Caco-2 (cell line): ENCODE measurements around the gene GRAMD2B. TPM values are rescaled to one million over a fixed set of nuclear protein-coding genes. Genes with fewer than 3 reads are reported as not detected.

Source experiments
- BruUV-seq: library from RNA; stranded (reverse); fragments of 400-500 nt; replicated peaks from 2 replicates; lab custom pipeline; 2021; lab: Mats Ljungman, UMichigan
- CTCF ChIA-PET: fragments of 300-600 bp; sonication (Branson Sonifier 250); formaldehyde crosslinking; loops from one replicate; lab custom pipeline; 2022; ENCODE audit warnings: antibody characterized with exemption; lab: Charles Lee
- POLR2A ChIA-PET: fragments of 300-600 bp; sonication (Branson Sonifier 250); formaldehyde crosslinking; loops from one replicate; lab custom pipeline; 2022; ENCODE audit warnings: antibody characterized with exemption; lab: Charles Lee
- DNase-seq, 2 experiments: peaks; one replicate each; pipeline versions ENCODE4 v3.0.0 to v3.0.0-alpha.2; 2020 to 2022
- H3K27me3 ChIP-seq: replicated peaks from 2 replicates; pipeline ENCODE4 v1.6.0; 2011; ENCODE audit warnings: low read length; ENCODE audit not compliant: control insufficient read depth, insufficient read depth
- H3K36me3 ChIP-seq: 2 replicates; pipeline ENCODE4 v1.5.1; 2011; ENCODE audit warnings: low read length; ENCODE audit not compliant: control insufficient read depth, insufficient read depth
- H3K4me1 ChIP-seq: fragments of 250-450 bp; sonication (Bioruptor Pico); 2 replicates; pipeline ENCODE4 v1.5.1; 2020; ENCODE audit warnings: mild to moderate bottlenecking
- H3K4me3 ChIP-seq: 2 replicates; pipeline ENCODE4 v1.5.1; 2011; ENCODE audit warnings: low read depth, mild to moderate bottlenecking, control low read depth, low read length
- H3K9me3 ChIP-seq: fragments of 250-450 bp; sonication (Bioruptor Pico); 2 replicates; pipeline ENCODE4 v1.5.1; 2020; ENCODE audit warnings: mild to moderate bottlenecking, moderate library complexity
- H3K27ac Mint-ChIP-seq: one replicate; pipeline ENCODE4 v1.8.0; 2022; ENCODE audit warnings: mixed read lengths; ENCODE audit not compliant: unreplicated experiment
- H3K27me3 Mint-ChIP-seq: one replicate; pipeline ENCODE4 v1.8.0; 2022; ENCODE audit warnings: mixed read lengths; ENCODE audit not compliant: insufficient read depth, unreplicated experiment
- H3K36me3 Mint-ChIP-seq: one replicate; pipeline ENCODE4 v1.8.0; 2022; ENCODE audit warnings: mild to moderate bottlenecking, mixed read lengths; ENCODE audit not compliant: insufficient read depth, unreplicated experiment
- H3K4me1 Mint-ChIP-seq: one replicate; pipeline ENCODE4 v1.8.0; 2022; ENCODE audit warnings: low read depth, mixed read lengths; ENCODE audit not compliant: unreplicated experiment
- H3K4me3 Mint-ChIP-seq: one replicate; pipeline ENCODE4 v1.8.0; 2022; ENCODE audit warnings: mild to moderate bottlenecking, moderate library complexity, mixed read lengths; ENCODE audit not compliant: unreplicated experiment
- H3K9me3 Mint-ChIP-seq: one replicate; pipeline ENCODE4 v1.8.0; 2022; ENCODE audit warnings: mixed read lengths; ENCODE audit not compliant: unreplicated experiment
- intact Hi-C: fragments of 100-400 bp; cut with micrococcal nuclease; formaldehyde crosslinking; loops from one replicate; pipeline ENCODE4 v1.10.0; 2022; ENCODE audit not compliant: unreplicated experiment
- total RNA-seq: library from RNA; stranded (reverse); gene quantifications from 2 replicates; pipeline ENCODE4 v1.2.3, GENCODE V29; 2022
- TF ChIP-seq, protein P1 (sequence below), 2 experiments: fragments of 200-600 bp in 1 of 2; IDR thresholded peaks; 1 replicate in 1 of 2; 2 replicates in 1 of 2; pipeline versions ENCODE4 v1.5.1 to v1.8.0; 2011 to 2022; ENCODE audit warnings: antibody characterized with exemption in 1 of 2, control low read depth in 1 of 2, inconsistent platforms in 1 of 2, low read depth in 1 of 2, low read length in 1 of 2, mild to moderate bottlenecking in 1 of 2, moderate library complexity in 1 of 2; ENCODE audit not compliant: insufficient read depth in 1 of 2, severe bottlenecking in 1 of 2, unreplicated experiment in 1 of 2

Gene GRAMD2B
- total RNA-seq, 1 experiment from 2014 or later: 3.0 TPM

DNA sequence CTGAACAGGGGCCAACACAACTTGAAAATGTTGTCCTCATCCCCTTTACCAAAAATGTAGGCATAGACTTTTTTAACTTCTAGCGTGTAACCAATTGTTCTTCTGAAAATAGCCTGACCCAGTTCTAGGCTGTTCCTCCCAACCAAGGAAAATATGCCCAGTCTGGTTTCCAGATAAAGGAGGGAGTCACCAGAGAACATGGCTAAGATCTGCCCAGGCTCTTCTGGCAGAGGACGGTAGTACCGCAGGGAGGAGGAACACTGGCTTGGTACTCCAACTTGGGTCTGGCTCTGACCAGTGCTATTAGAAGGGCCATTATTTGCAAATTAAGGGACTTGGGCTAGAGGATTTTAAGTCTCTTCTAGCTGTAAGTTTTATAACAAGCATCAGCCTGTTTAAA is 63.1 kb downstream of the GRAMD2B start:
- Mint-ChIP-seq H3K27me3 (no peaks in the 10 kb centered on the region), H3K9me3 (no peaks in the 10 kb centered on the region), H3K27ac (no peak overlapping the region), H3K4me1 (no peaks in the 10 kb centered on the region), H3K4me3 (no peak overlapping the region), H3K36me3 (peaks cover 7% of the 10 kb centered on the region)
- BruUV-seq: no TSS peak
- no peak for DNase-seq
- Histone ChIP-seq H3K36me3 (no peaks in the 10 kb centered on the region; the same call in 1 of the 2 replicates), H3K27me3 (no peaks in the 10 kb centered on the region), H3K9me3 (no peaks in the 10 kb centered on the region), H3K4me1 (no peaks in the 10 kb centered on the region), H3K4me3 (no peak overlapping the region)
- intact Hi-C loops: no loop called here
- POLR2A ChIA-PET: no interaction called here
- TF ChIP-seq, protein P1, sequence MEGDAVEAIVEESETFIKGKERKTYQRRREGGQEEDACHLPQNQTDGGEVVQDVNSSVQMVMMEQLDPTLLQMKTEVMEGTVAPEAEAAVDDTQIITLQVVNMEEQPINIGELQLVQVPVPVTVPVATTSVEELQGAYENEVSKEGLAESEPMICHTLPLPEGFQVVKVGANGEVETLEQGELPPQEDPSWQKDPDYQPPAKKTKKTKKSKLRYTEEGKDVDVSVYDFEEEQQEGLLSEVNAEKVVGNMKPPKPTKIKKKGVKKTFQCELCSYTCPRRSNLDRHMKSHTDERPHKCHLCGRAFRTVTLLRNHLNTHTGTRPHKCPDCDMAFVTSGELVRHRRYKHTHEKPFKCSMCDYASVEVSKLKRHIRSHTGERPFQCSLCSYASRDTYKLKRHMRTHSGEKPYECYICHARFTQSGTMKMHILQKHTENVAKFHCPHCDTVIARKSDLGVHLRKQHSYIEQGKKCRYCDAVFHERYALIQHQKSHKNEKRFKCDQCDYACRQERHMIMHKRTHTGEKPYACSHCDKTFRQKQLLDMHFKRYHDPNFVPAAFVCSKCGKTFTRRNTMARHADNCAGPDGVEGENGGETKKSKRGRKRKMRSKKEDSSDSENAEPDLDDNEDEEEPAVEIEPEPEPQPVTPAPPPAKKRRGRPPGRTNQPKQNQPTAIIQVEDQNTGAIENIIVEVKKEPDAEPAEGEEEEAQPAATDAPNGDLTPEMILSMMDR (IDR thresholded peaks at IDR 0.05; ENCODE audit: insufficient read depth in 1 of 2, low read depth in 1 of 2, low read length in 1 of 2, severe bottlenecking in 1 of 2, unreplicated experiment in 1 of 2): no peak
- CTCF ChIA-PET: no interaction called here

DNA sequence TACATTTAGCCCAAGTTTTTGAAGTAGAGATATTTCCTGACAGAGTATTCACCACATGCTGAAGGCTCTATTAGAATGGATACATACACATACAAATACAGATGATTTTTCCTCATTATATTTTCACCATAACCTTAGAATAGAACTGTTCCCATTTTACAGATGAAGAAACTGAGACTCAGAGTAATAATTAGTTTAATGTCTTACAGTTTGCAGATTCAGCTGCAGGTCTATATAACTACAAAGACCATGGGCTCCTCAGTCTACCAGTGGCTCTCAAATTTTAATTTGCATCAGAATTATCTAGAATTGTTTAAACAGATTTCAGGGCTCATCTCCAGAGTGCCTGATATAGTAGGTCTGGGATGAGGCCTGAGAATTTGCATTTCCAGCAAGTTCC is 64.4 kb downstream of the GRAMD2B start:
- no peak overlapping the region for H3K4me3 ChIP-seq
- intact Hi-C loops: no loop called here
- H3K36me3 ChIP-seq: no peaks in the 10 kb centered on the region; the same call in 1 of the 2 replicates
- H3K27me3 ChIP-seq: no peaks in the 10 kb centered on the region
- ChIA-PET POLR2A (no interaction called here), CTCF (no interaction called here)
- H3K9me3 Mint-ChIP-seq: no peaks in the 10 kb centered on the region
- no peaks in the 10 kb centered on the region for H3K4me1 ChIP-seq
- no TSS peak for BruUV-seq
- no peak overlapping the region for H3K27ac Mint-ChIP-seq
- TF ChIP-seq, protein P1 (IDR thresholded peaks at IDR 0.05; ENCODE audit: insufficient read depth in 1 of 2, low read depth in 1 of 2, low read length in 1 of 2, severe bottlenecking in 1 of 2, unreplicated experiment in 1 of 2): no peak
- no peaks in the 10 kb centered on the region for H3K9me3 ChIP-seq
- peaks cover 7% of the 10 kb centered on the region for H3K36me3 Mint-ChIP-seq
- no peaks in the 10 kb centered on the region for H3K4me1 Mint-ChIP-seq
- no peak for DNase-seq
- H3K27me3 Mint-ChIP-seq: no peaks in the 10 kb centered on the region
- H3K4me3 Mint-ChIP-seq: no peak overlapping the region

DNA sequence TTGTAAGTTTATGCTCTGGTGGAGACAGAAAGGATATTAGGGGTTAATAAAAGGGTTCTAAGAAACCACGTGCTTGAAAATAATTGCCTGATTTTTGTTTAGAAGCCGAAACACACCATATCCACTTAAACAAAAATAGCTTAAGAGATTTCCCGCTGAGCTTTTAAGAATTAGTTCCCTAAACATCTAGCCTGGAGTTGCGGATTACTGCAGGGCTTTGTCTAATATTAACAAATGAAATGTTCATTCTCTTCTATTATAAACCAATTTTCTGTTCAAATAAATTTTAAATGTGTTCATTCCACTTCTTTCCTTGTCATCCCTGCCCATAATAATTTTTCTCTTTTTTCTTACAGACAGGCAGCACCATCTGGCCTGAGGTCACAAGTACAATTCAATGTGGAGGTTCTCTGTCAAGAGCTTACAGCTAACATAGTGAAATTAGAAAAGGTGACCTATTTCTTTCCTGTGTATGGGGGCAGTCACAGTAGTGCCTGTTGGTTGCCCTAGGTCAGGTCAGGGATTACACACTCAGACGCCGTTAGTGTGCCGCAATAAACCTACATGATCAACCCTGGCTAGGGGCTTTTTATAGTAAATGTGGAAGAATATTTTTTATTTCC is 65.3 kb downstream of the GRAMD2B start:
- no peaks in the 10 kb centered on the region for H3K9me3 Mint-ChIP-seq
- BruUV-seq: no TSS peak
- no peak for DNase-seq
- Histone ChIP-seq H3K27me3 (no peaks in the 10 kb centered on the region), H3K36me3 (no peaks in the 10 kb centered on the region; the same call in 1 of the 2 replicates), H3K4me3 (no peak overlapping the region), H3K4me1 (no peaks in the 10 kb centered on the region), H3K9me3 (no peaks in the 10 kb centered on the region)
- peaks cover under 1% of the 10 kb centered on the region for H3K36me3 Mint-ChIP-seq
- intact Hi-C loops: no loop called here
- TF ChIP-seq, protein P1 (IDR thresholded peaks at IDR 0.05; ENCODE audit: insufficient read depth in 1 of 2, low read depth in 1 of 2, low read length in 1 of 2, severe bottlenecking in 1 of 2, unreplicated experiment in 1 of 2): no peak
- no peaks in the 10 kb centered on the region for H3K4me1 Mint-ChIP-seq
- ChIA-PET POLR2A (no interaction called here), CTCF (no interaction called here)
- no peak overlapping the region for H3K27ac Mint-ChIP-seq
- no peak overlapping the region for H3K4me3 Mint-ChIP-seq
- no peaks in the 10 kb centered on the region for H3K27me3 Mint-ChIP-seq
